SU-DHL-6 (cell line): ENCODE results near the gene GPX4.

Experiments used
- H2AFZ ChIP-seq: fragments of 200-600 bp; sonication (generic); 2 replicates; pipeline ENCODE4 v1.6.1; 2014; ENCODE audit warnings: low read depth, mild to moderate bottlenecking, moderate library complexity, mixed read lengths, antibody characterized with exemption, low read length; ENCODE audit not compliant: severe bottlenecking
- H3F3A ChIP-seq: fragments of 200-600 bp; shearing (Covaris generic); 2 replicates; pipeline ENCODE4 v1.6.0; 2016; ENCODE audit warnings: antibody characterized with exemption, mild to moderate bottlenecking; ENCODE audit not compliant: insufficient read depth
- H3K27ac ChIP-seq: fragments of 200-600 bp; sonication (generic); 2 replicates; pipeline ENCODE4 v1.5.1; 2016; ENCODE audit warnings: low read depth, mild to moderate bottlenecking, low read length, moderate library complexity, mixed read lengths
- H3K27me3 ChIP-seq: fragments of 200-600 bp; sonication (generic), shearing (Covaris generic); 2 replicates; pipeline ENCODE4 v1.6.0; 2014; ENCODE audit warnings: mild to moderate bottlenecking, low read length
- H3K36me3 ChIP-seq: fragments of 200-600 bp; sonication (generic); 2 replicates; pipeline ENCODE4 v1.6.1; 2014; ENCODE audit warnings: mild to moderate bottlenecking, low read length, mixed read lengths
- H3K4me2 ChIP-seq: fragments of 300-600, 200-600 bp; shearing (Covaris generic), sonication (generic); 2 replicates; pipeline ENCODE4 v1.6.0; 2014; ENCODE audit warnings: low read length, low read depth, mild to moderate bottlenecking; ENCODE audit not compliant: poor library complexity, severe bottlenecking
- H3K4me3 ChIP-seq: fragments of 200-600 bp; sonication (generic); 2 replicates; pipeline ENCODE4 v1.5.1; 2014; ENCODE audit warnings: antibody characterized with exemption, low read length, mild to moderate bottlenecking, mixed read lengths; ENCODE audit not compliant: insufficient read depth, poor library complexity, severe bottlenecking
- H3K79me2 ChIP-seq: fragments of 200-600 bp; sonication (generic); 2 replicates; pipeline ENCODE4 v1.6.1; 2014; ENCODE audit warnings: mild to moderate bottlenecking, low read length, moderate library complexity; ENCODE audit not compliant: insufficient read depth
- H3K9ac ChIP-seq: fragments of 200-600 bp; sonication (generic); 2 replicates; pipeline ENCODE4 v1.7.0; 2014; ENCODE audit warnings: mild to moderate bottlenecking, low read length
- H3K9me2 ChIP-seq: fragments of 200-600 bp; sonication (generic); replicated peaks from 2 replicates; pipeline ENCODE4 v1.6.1; 2014; ENCODE audit warnings: low read length; ENCODE audit not compliant: insufficient read depth
- H3K9me3 ChIP-seq: fragments of 200-600 bp; sonication (generic); 2 replicates; pipeline ENCODE4 v1.6.1; 2014; ENCODE audit warnings: low read length, mixed read lengths; ENCODE audit not compliant: insufficient read depth
- H4K20me1 ChIP-seq: fragments of 200-600 bp; sonication (generic); 2 replicates; pipeline ENCODE4 v1.6.1; 2014; ENCODE audit warnings: low read depth, mild to moderate bottlenecking, antibody characterized with exemption, low read length, moderate library complexity, mixed read lengths
- EZH2phosphoT487 ChIP-seq: fragments of 200-600 bp; sonication (generic), shearing (Covaris generic); conservative IDR thresholded peaks from 2 replicates; pipeline ENCODE4 v1.6.1; 2018; ENCODE audit warnings: mild to moderate bottlenecking, antibody characterized with exemption, low read length, moderate library complexity, mixed read lengths
- TF ChIP-seq, protein P1 (sequence below): fragments of 200-600 bp; sonication (generic); IDR thresholded peaks from one replicate; pipeline ENCODE4 v1.5.1; 2017; ENCODE audit warnings: antibody characterized with exemption, mild to moderate bottlenecking, low read length, moderate library complexity; ENCODE audit not compliant: insufficient read depth, poor library complexity, severe bottlenecking

GPX4 gene

DNA sequence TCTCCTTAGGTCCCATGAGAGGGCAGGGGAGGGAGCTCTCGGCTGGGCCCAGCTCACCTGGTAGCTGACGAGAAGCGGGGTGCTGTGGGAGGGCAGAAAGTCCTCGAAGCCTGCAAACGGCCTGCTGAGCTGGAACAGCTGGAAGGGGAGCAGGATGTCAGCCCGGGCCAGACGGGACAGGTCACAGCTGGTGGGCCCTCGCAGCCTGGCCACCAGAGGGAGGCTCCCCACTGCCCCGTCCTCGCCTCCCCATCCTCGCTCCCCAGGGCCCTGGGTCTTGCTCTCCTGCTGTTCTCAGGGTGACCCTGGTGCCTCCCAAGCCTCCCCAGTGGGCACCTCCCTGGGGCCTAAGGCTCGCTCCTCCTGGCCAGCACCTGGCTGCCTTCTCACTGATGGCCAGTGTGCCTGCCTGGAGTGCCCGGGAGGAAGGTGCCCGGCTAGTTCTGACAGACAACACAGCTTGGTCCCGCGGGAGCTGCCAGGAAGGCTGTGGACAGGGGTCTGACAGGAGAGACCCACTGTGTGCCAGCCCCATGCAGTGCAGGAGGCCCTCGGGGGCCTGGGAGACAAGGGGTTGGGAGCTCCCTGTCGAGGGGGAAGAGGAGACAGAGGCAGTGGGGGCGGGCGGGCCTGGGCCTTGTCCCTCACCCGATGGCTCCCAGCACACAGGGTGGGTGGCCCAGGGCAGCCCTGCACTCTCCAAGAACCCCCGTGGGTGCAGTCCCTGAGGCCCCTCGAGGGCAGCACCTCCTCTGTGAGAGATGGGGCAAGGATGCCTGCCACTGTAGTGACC is 20.3 kb downstream of the GPX4 start:
- Histone ChIP-seq H4K20me1 (no peaks in the 10 kb centered on the region), H3K4me3 (no peak overlapping the region), H3K36me3 (no peaks in the 10 kb centered on the region), H3K79me2 (no peaks in the 10 kb centered on the region), H3K4me2 (no peak overlapping the region), H3K27me3 (no peaks in the 10 kb centered on the region), H3F3A (no peaks in the 10 kb centered on the region), H3K9ac (no peak overlapping the region), H3K9me3 (no peaks in the 10 kb centered on the region), H3K27ac (no peak overlapping the region), H2AFZ (no peak overlapping the region), H3K9me2 (no peaks in the 10 kb centered on the region)
- TF ChIP-seq, protein P1, sequence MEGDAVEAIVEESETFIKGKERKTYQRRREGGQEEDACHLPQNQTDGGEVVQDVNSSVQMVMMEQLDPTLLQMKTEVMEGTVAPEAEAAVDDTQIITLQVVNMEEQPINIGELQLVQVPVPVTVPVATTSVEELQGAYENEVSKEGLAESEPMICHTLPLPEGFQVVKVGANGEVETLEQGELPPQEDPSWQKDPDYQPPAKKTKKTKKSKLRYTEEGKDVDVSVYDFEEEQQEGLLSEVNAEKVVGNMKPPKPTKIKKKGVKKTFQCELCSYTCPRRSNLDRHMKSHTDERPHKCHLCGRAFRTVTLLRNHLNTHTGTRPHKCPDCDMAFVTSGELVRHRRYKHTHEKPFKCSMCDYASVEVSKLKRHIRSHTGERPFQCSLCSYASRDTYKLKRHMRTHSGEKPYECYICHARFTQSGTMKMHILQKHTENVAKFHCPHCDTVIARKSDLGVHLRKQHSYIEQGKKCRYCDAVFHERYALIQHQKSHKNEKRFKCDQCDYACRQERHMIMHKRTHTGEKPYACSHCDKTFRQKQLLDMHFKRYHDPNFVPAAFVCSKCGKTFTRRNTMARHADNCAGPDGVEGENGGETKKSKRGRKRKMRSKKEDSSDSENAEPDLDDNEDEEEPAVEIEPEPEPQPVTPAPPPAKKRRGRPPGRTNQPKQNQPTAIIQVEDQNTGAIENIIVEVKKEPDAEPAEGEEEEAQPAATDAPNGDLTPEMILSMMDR, result no peak
- TF ChIP-seq EZH2phosphoT487, result no peak

DNA sequence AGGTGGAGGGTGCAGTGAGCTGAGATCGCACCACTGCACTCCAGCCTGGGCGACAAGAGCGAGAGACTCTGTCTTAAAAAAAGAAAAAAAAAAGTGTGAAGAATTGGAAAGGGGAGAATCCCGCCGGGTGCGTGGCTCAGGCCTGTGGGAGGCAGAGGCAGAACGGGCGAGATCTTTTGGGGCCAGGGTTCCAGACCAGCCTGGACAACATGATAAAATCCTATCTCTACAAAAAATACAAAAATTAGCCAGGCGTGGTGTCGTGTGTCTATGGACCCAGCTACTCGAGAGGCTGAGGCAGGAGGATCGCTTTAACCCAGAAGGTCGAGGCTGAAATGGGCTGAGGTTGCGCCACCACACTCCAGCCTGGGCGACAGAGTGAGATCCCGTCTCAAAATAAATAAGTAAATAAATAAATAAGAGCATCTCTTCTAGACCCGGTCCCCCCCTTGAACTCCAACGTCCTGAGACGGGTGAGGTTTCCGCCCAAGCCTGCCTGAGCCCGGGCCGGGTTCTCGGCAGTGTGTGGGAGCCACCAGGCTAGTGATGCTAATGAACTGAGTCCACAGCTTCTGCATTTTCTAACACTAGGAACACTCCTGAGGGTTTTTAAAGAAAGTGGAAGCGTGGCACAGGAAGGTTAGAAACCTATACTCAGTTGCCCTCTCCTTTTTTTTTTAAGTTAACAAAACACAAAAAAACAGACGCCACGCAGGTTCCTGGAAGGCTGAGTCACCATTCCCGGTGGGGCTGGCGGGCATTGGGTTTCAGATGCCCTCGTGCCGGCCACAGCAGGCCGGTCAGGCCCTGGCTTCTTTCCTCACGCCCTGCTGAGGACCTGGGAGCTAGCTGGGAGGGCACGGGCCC is 22.0 kb downstream of the GPX4 start:
- H4K20me1 ChIP-seq, result no peaks in the 10 kb centered on the region
- no peak overlapping the region for H3K4me3 ChIP-seq
- no peak overlapping the region for H3K4me2 ChIP-seq
- H3K27me3 ChIP-seq, result no peaks in the 10 kb centered on the region
- H3K36me3 ChIP-seq, result no peaks in the 10 kb centered on the region
- H3K27ac ChIP-seq, result no peak overlapping the region
- H3K79me2 ChIP-seq, result no peaks in the 10 kb centered on the region
- no peak overlapping the region for H2AFZ ChIP-seq
- no peaks in the 10 kb centered on the region for H3K9me2 ChIP-seq
- no peaks in the 10 kb centered on the region for H3K9me3 ChIP-seq
- TF ChIP-seq, protein P1, result no peak
- no peak for TF ChIP-seq EZH2phosphoT487
- no peak overlapping the region for H3K9ac ChIP-seq
- H3F3A ChIP-seq, result no peaks in the 10 kb centered on the region

DNA sequence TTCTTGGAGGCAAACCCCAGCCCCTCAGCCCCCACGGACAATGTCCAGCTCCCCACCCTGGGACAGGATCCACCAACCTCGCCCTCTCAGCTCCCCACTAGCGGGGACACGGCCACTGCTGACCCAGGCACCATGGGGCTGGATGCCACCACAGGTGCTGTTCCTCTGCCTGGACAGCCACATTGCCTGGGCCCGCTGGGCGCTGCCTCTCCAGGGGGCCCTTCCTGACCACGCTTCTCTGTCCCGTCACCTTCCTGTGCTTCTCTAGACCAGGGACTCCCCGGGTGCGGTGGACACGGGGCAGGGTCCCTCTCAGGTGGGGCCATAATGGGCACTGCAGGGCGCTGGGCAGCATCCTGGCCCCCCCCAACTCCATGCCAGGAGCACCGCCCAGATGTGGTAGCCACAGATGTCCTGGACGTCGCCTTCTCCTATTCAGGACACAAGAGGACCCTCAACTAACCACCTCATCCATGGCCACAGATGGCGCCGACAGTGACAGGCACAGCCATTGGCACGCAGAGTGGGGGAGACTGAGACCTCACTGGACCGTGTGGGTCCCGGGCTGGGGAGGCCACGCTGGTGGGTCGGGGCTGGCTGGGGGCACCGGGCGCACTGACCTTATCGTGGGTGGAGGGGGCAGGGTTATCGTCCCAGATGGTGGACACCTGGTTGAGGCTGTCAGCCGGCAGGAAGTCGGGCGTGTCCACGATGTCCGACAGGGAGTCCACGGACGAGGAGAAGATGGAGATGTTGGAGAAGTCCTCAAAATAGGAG is 23.4 kb downstream of the GPX4 start:
- Histone ChIP-seq H3K27me3 (no peaks in the 10 kb centered on the region), H2AFZ (no peak overlapping the region), H3F3A (no peaks in the 10 kb centered on the region), H3K79me2 (no peaks in the 10 kb centered on the region), H3K9me2 (no peaks in the 10 kb centered on the region), H3K4me3 (no peak overlapping the region), H3K4me2 (no peak overlapping the region), H3K36me3 (no peaks in the 10 kb centered on the region), H3K27ac (no peak overlapping the region), H3K9me3 (no peaks in the 10 kb centered on the region), H3K9ac (no peak overlapping the region), H4K20me1 (no peaks in the 10 kb centered on the region)
- TF ChIP-seq, protein P1, result no peak
- TF ChIP-seq EZH2phosphoT487, result no peak
